Measurements from ENCODE around the gene PBX2. TPM values are rescaled to one million over a fixed set of nuclear protein-coding genes. Genes with fewer than 3 reads are reported as not detected.
"Not testable (repeated sequence)": the region's sequence is repeated elsewhere in the genome, so short reads cannot be mapped to it uniquely, and the experiment has no call there.

Gene PBX2
- total and polyA plus RNA-seq, 9 donors, result 31.3 to 123 (median 113) TPM

GRCh38 chr6:32194388-32194787 is 4.4 kb upstream of the PBX2 start:
- WGBS (ENCODE audit: insufficient coverage), result 94% methylated on average over 4 of the region's 4 CpGs
- H3K4me1 ChIP-seq (ENCODE audit: control insufficient read depth, insufficient read depth, low read length), result peaks cover 48% of the 10 kb centered on the region
- no peaks in the 10 kb centered on the region for H3K27me3 ChIP-seq (ENCODE audit: control insufficient read depth, insufficient read depth, low read length)
- no peaks in the 10 kb centered on the region for H3K9me3 ChIP-seq (replicated peaks; ENCODE audit: control insufficient read depth, low read depth, low read length)
- H3K4me3 ChIP-seq (ENCODE audit: low read length), result no peak overlapping the region
- H3K27ac ChIP-seq (ENCODE audit: low read length), result peak overlapping the region; percentile 100
- H3K36me3 ChIP-seq (ENCODE audit: control insufficient read depth, insufficient read depth, low read length), result no peaks in the 10 kb centered on the region
- DNase-seq, result no peak

- not testable (repeated sequence) for DNase-seq; H3K27me3 ChIP-seq (ENCODE audit: control insufficient read depth, insufficient read depth, low read length); H3K4me3 ChIP-seq (ENCODE audit: low read length); H3K36me3 ChIP-seq (ENCODE audit: control insufficient read depth, insufficient read depth, low read length); H3K9me3 ChIP-seq (replicated peaks; ENCODE audit: control insufficient read depth, low read depth, low read length)
- Histone ChIP-seq H3K4me1 (ENCODE audit: control insufficient read depth, insufficient read depth, low read length) (peaks cover 59% of the 10 kb centered on the region), H3K27ac (ENCODE audit: low read length) (peak overlapping the region; percentile 84)
- WGBS (ENCODE audit: insufficient coverage), result 100% methylated on average over 1 of the region's 13 CpGs
These were observed 3.1 kb upstream of the PBX2 start for GRCh38 chr6:32193096-32193495.

- Histone ChIP-seq H3K36me3 (ENCODE audit: control insufficient read depth, insufficient read depth, low read length) (peaks cover 5% of the 10 kb centered on the region), H3K4me3 (ENCODE audit: low read length) (peak within 1 kb of the TSS; percentile 34), H3K9me3 (replicated peaks; ENCODE audit: control insufficient read depth, low read depth, low read length) (no peaks in the 10 kb centered on the region), H3K27me3 (ENCODE audit: control insufficient read depth, insufficient read depth, low read length) (no peaks in the 10 kb centered on the region), H3K27ac (ENCODE audit: low read length) (peak within 1 kb of the TSS; percentile 84), H3K4me1 (ENCODE audit: control insufficient read depth, insufficient read depth, low read length) (peaks cover 63% of the 10 kb centered on the region)
- no CpG with 5 or more reads among the region's 5 CpGs for WGBS (ENCODE audit: insufficient coverage)
- peak; percentile 58 for DNase-seq
These were observed 2.6 kb upstream of the PBX2 start, which contains the start of gene GPSM3 for GRCh38 chr6:32192608-32193039. Gene GPSM3, minus strand, starts transcription at chr6:32192643. Its CDS starts 130 bp downstream, at chr6:32192513.

GRCh38 chr6:32191696-32192607 is 1.9 kb upstream of the PBX2 start:
- Histone ChIP-seq H3K4me3 (ENCODE audit: low read length) (peak overlapping the region; percentile 34), H3K36me3 (ENCODE audit: control insufficient read depth, insufficient read depth, low read length) (peaks cover 12% of the 10 kb centered on the region), H3K4me1 (ENCODE audit: control insufficient read depth, insufficient read depth, low read length) (peaks cover 64% of the 10 kb centered on the region), H3K27me3 (ENCODE audit: control insufficient read depth, insufficient read depth, low read length) (no peaks in the 10 kb centered on the region), H3K27ac (ENCODE audit: low read length) (peak overlapping the region; percentile 84), H3K9me3 (replicated peaks; ENCODE audit: control insufficient read depth, low read depth, low read length) (no peaks in the 10 kb centered on the region)
- WGBS (ENCODE audit: insufficient coverage), result 79% methylated on average over 12 of the region's 15 CpGs
- peak; percentile 22 for DNase-seq

- H3K36me3 ChIP-seq (ENCODE audit: control insufficient read depth, insufficient read depth, low read length), result peaks cover 21% of the 10 kb centered on the region
- peak overlapping the region; percentile 96 for H3K27ac ChIP-seq (ENCODE audit: low read length)
- H3K27me3 ChIP-seq (ENCODE audit: control insufficient read depth, insufficient read depth, low read length), result no peaks in the 10 kb centered on the region
- DNase-seq, result peak; percentile 39
- WGBS (ENCODE audit: insufficient coverage), result 88% methylated on average over 4 of the region's 8 CpGs
- H3K9me3 ChIP-seq (replicated peaks; ENCODE audit: control insufficient read depth, low read depth, low read length), result no peaks in the 10 kb centered on the region
- no peak overlapping the region for H3K4me3 ChIP-seq (ENCODE audit: low read length)
- H3K4me1 ChIP-seq (ENCODE audit: control insufficient read depth, insufficient read depth, low read length), result peaks cover 63% of the 10 kb centered on the region
These were observed 1.1 kb upstream of the PBX2 start for GRCh38 chr6:32190911-32191677.

GRCh38 chr6:32189742-32190053 is 304 bp downstream of the PBX2 start:
- Histone ChIP-seq H3K27ac (ENCODE audit: low read length) (peak overlapping the region; percentile 96), H3K9me3 (replicated peaks; ENCODE audit: control insufficient read depth, low read depth, low read length) (no peaks in the 10 kb centered on the region), H3K36me3 (ENCODE audit: control insufficient read depth, insufficient read depth, low read length) (peaks cover 23% of the 10 kb centered on the region), H3K4me1 (ENCODE audit: control insufficient read depth, insufficient read depth, low read length) (peaks cover 61% of the 10 kb centered on the region), H3K4me3 (ENCODE audit: low read length) (peak overlapping the region; percentile 80), H3K27me3 (ENCODE audit: control insufficient read depth, insufficient read depth, low read length) (no peaks in the 10 kb centered on the region)
- 7% methylated on average over 8 of the region's 23 CpGs for WGBS (ENCODE audit: insufficient coverage)
- DNase-seq, result no peak

GRCh38 chr6:32189069-32189741 is 797 bp downstream of the PBX2 start:
- 3% methylated on average over 10 of the region's 10 CpGs for WGBS (ENCODE audit: insufficient coverage)
- Histone ChIP-seq H3K9me3 (replicated peaks; ENCODE audit: control insufficient read depth, low read depth, low read length) (no peaks in the 10 kb centered on the region), H3K4me3 (ENCODE audit: low read length) (peak overlapping the region; percentile 80), H3K4me1 (ENCODE audit: control insufficient read depth, insufficient read depth, low read length) (peaks cover 61% of the 10 kb centered on the region), H3K36me3 (ENCODE audit: control insufficient read depth, insufficient read depth, low read length) (peaks cover 26% of the 10 kb centered on the region), H3K27ac (ENCODE audit: low read length) (peak overlapping the region; percentile 96), H3K27me3 (ENCODE audit: control insufficient read depth, insufficient read depth, low read length) (no peaks in the 10 kb centered on the region)
- peak; percentile 48 for DNase-seq

- peaks cover 32% of the 10 kb centered on the region for H3K36me3 ChIP-seq (ENCODE audit: control insufficient read depth, insufficient read depth, low read length)
- peak; percentile 70 for DNase-seq
- H3K27ac ChIP-seq (ENCODE audit: low read length), result peak overlapping the region; percentile 96
- peak overlapping the region; percentile 80 for H3K4me3 ChIP-seq (ENCODE audit: low read length)
- H3K27me3 ChIP-seq (ENCODE audit: control insufficient read depth, insufficient read depth, low read length), result no peaks in the 10 kb centered on the region
- no peaks in the 10 kb centered on the region for H3K9me3 ChIP-seq (replicated peaks; ENCODE audit: control insufficient read depth, low read depth, low read length)
- peaks cover 61% of the 10 kb centered on the region for H3K4me1 ChIP-seq (ENCODE audit: control insufficient read depth, insufficient read depth, low read length)
- WGBS (ENCODE audit: insufficient coverage), result 4% methylated on average over 10 of the region's 13 CpGs
These were observed 1.5 kb downstream of the PBX2 start for GRCh38 chr6:32188381-32189068.

- H3K36me3 ChIP-seq (ENCODE audit: control insufficient read depth, insufficient read depth, low read length), result peaks cover 39% of the 10 kb centered on the region
- H3K4me1 ChIP-seq (ENCODE audit: control insufficient read depth, insufficient read depth, low read length), result peaks cover 61% of the 10 kb centered on the region
- DNase-seq, result peak; percentile 22
- peak overlapping the region; percentile 75 for H3K27ac ChIP-seq (ENCODE audit: low read length)
- peak overlapping the region; percentile 80 for H3K4me3 ChIP-seq (ENCODE audit: low read length)
- 75% methylated on average over 3 of the region's 18 CpGs for WGBS (ENCODE audit: insufficient coverage)
- H3K9me3 ChIP-seq (replicated peaks; ENCODE audit: control insufficient read depth, low read depth, low read length); H3K27me3 ChIP-seq (ENCODE audit: control insufficient read depth, insufficient read depth, low read length): not testable (repeated sequence)
These were observed 2.1 kb downstream of the PBX2 start for GRCh38 chr6:32187725-32188380.

All from muscle of leg (tissue), 11 donors.